Hematopoietic multipotent progenitor cell treated with erythropoietin and hydrocortisone succinate and interleukin-3 and kit ligand, for 15 days (in vitro differentiated cells): Measurements from ENCODE around the gene AXIN2.
"Not testable (repeated sequence)": the region's sequence is repeated elsewhere in the genome, so short reads cannot be mapped to it uniquely, and the experiment has no call there.

Experiments
- DNase-seq: peaks from one replicate; pipeline ENCODE4 v3.0.0-alpha.2; 2015; ENCODE audit warnings: low spot score

Gene AXIN2

DNA sequence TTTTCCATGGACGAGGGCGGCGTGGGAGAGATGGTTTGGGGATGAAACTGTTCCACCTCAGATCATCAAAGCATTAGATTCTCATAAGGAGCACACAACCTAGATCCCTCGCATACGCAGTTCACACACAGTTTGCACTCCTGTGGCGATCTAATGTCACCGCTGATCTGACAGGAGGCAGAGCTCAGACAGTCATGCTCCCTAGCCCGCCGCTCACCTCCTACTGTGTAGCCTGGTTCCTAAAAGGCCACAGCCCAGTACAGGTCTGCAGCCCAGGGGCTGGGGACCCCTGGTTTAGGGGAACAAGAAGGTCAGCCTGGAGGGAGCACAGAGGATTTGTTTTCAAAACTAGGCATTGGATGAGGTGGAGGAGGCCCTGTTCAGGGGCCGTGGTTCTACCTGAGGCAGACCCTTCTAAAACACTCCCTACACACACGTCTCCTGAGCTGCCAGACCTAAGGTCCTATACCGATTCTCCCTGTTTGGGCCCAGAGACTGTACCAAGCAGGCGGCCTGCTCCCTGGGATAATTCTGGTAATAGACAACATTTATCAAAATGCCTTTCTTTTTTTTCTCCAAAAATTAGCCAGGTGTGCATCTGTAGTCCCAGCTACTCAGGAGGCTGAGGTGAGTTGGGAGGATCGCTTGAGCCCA, 38.6 kb downstream of the AXIN2 start:
- no peak for DNase-seq

DNA sequence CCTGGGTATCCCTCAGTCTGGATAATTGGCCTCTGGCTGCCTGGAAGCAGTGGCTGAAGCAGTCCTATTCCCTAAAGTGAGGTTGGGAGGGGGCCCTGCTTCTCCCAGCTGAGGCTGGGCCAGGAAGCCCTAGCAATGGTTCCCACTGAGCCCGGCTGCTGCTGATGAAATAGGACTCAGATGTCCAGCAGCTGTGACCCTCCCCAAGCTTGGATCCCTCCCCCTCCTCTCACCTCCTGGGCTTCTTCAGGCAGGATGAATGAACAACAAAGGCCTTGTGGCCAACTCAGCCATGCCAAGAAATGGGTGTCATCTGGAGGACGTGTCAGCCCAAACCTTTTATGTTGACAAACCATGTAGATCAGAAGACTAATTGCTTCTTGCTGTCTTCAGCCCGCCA, 42.0 kb downstream of the AXIN2 start:
- no peak for DNase-seq

DNA sequence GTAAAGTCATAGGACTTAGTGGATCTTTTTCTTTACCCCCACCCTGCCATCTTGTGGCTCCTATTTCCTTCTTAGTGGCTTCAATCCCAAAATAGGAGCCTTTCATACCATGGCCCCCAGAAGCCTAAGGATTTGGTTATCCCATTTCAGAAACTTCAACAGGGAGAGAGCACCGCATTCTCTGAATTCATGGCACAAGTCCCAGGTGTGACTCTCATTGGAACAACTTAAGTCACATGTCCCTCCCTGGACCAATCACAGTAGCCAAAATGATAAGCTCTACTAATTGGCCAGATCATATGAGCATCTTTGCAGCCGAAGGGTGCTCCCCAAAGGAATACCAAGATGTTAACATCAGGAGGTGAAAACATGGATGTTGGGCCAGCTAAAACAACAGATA, 43.2 kb downstream of the AXIN2 start:
- no peak for DNase-seq

DNA sequence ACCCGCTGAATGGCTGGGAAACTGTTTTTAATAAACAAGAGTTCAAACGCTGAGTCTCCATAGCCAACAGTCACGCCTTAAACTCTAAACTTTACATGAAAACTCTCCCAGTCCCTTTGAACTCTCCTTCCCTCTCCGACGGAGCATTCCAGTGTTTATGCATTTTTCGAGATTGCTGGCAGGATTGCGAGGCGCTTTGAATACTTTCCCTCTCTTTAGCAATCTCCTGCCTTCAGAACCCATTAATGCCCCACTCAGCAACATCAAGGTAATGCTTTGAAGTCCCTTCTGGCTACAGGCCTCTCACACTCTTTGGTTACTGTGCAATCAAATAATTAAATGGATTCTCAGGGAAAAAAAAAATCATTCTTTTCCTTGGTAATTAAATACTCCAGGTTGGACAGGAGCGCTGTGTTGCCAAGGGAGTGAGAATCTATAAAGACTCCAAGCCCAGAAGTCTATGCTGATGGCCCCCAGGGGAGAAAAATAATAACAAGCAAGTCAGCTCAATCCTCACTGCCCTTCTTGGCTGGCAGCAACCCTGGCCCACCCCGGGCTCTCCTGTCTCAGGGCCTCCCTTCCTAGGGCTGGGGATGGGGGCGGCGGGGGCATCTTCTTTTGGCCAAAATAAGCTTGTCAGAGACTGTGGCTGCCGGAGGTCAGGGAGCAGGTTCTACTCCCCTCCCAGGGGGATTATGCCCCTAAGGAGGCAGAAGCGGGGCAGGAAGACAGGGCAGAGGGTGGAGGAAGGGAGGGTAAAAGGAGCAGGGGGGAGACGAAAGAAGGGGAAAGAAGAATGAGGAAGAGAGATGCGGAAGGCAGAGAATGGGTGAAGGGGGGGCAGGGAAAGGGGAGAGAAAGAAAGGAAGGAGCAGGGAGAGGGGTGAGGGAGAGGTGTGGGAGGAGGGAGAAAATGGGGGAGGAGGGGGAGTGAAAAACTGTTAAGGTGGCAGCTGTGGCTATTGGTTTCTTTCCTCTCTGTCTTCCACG, 45.2 kb downstream of the AXIN2 start:
- DNase-seq, result no peak

DNA sequence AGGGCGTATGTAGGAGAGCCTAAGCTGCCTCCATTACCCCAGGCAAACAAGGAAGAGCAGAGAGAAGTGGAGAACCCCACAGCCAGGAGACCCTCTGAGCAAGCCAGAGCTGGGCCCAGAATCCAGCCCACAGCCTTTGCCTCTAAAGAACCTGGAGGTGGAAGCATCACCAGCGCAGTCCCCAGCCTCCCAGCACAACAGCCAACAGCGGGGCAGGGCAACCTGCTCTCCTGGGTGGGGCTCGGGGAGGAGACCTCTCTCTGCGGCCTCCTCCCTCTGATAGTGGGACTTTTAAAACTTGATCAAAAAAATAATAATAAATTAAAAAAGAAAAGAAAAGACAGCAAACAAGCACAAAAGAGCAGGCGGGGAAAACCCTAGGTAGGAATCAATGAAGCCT, 45.9 kb downstream of the AXIN2 start:
- no peak for DNase-seq

DNA sequence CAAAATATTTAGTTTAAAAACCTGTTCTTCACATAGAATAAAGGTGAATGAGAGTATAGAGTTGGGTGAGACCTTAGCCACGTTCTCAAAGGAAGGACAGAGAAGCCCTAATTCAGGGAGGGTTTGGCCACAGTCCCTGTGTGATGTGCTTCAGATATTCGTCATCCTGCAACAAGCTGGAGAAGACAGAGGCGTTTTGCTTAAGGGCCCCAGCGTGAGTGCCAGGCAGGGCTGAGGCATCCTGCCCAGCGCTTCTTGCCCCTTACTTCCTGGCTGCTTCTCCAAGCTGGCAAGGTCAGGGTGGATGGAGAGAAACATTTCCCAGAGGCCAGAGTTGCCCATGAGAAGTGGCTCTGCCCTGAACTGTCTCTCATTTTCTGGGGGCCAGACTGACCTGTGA, 46.9 kb downstream of the AXIN2 start:
- no peak for DNase-seq

DNA sequence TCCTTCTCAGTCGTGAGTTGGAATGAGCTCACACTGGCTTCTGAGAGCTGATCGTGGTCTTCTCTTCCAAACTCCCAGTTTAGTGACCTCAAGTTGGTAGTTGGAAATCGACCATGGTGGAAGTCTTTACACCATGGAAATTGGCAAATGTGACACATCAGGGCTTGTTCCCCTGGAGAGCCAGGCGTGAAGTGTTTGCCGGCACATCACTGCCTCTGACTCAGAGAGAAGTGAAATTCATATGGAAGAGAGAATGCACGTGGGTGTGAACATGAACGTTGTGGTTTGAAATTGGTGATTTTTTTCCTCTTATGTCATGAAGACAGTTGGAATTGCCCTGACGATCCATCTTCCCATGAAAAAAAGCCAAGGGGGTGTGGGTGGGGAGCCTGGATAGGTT, 47.4 kb downstream of the AXIN2 start:
- DNase-seq, result no peak

DNA sequence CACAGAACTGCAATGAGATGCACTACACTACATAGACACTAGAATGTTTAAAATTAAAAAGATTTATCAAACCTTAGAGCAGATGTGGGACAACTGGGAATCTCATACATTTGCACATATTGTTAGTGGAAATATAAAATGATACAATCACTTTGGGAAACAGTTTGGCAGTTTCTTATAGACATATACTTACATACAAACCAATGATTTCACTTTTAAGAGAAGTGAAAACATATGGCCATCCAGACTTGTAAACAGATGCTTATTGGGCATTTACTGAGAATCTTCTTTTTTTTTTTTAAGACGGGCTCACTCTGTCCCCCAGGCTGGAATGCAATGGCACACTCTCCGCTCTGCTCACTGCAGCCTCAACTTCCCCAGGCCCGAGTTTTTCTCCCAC, 50.1 kb downstream of the AXIN2 start:
- DNase-seq, result no peak

DNA sequence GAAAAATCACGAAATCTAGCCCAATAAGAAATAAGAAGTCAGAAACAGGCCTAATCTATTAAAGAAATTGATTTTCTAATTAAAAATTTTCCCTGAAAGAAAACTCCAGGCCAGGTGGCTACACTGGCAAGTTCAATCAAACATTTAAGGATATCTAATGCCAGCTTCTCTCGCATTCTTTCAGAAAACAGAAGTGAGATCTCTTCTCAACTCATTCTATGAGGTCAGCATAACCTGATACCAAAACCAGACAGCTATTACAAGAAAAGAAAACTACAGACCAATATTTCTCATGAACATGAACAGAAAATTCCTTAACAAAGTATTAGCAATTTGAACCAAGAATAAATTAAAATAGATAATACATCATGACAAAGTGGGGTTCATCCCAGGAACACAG, 52.4 kb downstream of the AXIN2 start:
- DNase-seq, result no peak

DNA sequence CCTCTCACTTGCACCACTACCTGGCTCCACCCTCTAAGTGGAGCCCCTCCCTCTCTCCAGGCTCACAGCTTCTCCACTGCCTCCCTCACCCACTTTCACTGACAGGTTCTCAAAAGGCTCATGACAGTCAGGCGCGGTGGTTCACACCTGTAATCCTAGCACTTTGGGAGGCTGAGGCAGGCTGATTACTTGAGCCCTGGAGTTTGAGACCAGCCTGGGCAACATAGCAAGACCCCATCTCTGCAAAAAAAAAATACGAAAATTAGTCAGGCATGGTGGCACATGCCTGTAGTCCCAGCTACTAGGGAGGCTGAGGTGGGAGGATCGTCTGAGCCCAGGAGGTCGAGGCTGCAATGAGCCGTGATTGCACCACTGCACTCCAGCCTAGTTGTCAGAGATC, 56.8 kb downstream of the AXIN2 start:
- not testable (repeated sequence) for DNase-seq

DNA sequence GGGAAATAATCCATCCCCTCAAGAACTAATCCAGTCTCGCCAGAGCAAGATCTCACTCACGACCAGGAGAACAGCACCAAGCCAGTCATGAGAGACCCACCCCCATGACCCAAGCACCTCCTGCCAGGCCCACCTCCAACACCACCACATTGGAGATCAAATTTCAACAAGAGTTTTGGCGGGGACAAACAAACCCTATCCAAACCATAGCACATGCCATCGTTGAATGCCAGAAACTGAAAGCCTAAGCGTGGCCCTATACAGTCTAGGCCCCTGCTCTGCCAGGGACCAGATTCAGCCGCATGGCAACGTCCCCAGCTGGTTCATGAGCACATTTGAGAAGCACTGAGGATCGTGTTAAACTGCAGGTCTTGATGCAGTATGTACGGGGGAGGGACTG, 57.3 kb downstream of the AXIN2 start:
- DNase-seq, result no peak

DNA sequence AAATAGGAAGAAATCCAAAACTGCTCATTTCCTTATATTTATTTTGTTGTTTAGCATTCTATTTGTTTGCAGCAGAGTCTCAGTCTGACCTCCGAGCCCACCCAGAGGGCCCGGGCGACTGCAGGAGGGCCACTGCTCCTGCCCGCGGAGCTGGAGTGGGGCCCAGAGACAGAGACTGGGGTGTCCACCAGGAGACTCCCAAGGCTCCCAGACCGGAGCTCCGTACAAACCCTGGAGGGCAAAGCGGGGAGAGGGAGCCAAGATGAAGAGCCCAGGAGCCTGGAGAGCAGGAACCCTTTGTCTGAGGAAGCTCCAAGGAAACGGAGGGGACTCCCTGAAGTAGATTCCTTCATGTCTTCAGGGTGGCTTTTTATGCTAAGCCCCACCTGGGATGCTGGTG, 57.9 kb downstream of the AXIN2 start:
- DNase-seq, result no peak

DNA sequence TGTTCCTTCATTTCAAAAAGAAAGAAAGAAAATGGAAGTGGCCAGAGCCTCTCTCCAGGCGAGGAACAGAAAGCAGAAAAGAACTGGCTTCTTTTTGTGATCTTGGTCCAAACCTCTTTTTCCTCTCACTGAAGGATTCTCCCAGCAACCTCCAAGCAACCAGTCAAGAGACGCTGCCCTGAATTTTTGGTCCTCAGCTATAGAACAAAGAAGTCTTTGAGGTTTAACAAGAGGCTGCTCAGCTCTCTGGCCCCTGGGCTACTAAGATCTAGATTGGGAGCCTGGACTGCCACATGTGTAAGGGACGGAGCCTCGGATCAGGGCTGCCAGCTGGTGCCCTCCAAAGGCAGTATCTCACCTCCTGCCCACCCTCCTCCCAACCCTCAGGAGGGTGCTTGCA, 62.6 kb downstream of the AXIN2 start:
- DNase-seq, result no peak

DNA sequence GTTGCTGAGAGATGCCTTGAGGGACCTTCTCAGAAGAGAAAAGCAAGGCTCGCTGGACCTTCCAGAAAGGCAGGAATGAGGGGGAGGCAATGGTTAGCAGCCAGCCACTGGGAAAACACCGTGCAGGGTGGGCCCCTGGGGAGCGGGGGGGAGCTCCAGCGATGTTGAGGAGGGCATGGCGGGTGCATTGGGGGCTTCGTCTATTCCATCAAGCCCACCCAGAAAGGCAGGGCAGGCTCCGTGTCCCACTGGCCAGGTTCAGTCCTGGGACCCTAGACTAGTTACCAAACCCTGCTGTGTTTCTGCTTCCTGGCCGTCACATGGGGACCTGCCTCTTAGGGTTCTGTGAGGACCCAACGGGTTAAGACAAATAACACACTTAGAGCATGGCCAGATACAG, 64.6 kb downstream of the AXIN2 start:
- no peak for DNase-seq

DNA sequence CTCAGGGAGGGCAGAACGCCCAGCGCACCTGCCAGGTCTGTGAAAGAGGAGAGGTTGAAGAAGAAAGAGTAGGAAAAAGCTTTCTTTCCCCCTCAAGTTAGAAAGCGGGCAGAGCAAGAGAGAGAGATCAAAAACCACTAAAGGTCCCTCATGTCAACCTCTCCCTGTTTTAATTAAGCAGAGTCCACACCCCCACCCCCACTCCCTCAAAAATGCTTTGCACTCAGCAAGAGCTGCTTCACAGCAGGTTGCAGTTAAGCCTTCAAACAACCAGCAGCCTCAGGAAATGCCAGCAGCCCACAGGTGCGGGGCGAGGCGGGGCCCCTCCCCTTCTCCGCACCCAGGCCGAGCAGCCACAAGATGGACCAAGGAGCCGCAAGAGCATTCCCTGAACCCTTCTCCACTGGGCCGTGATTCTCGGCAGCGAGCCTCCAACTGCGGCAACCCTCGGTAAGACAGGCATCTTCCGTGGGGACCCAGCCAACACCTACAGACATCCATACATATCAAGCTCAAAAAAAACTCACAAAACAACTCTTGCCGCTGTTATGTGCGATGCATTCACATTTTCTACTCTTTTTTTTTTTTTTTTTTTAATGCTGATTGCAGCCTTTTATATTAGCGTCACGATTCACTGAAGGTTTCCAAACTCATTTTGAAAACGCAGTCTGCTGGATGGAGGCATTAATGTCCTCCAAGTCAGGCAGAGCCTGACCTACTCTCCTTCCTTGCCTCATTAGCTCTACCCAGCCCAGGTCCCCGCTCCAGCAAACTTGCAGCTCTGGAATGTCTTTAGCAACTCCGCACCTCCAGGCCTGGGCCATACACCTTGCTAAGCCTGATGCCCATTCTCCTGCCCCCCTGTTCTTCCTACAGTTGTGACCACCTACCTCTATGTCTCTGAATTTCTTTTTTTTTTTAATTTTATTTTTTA, 66.1 kb downstream of the AXIN2 start:
- no peak for DNase-seq

DNA sequence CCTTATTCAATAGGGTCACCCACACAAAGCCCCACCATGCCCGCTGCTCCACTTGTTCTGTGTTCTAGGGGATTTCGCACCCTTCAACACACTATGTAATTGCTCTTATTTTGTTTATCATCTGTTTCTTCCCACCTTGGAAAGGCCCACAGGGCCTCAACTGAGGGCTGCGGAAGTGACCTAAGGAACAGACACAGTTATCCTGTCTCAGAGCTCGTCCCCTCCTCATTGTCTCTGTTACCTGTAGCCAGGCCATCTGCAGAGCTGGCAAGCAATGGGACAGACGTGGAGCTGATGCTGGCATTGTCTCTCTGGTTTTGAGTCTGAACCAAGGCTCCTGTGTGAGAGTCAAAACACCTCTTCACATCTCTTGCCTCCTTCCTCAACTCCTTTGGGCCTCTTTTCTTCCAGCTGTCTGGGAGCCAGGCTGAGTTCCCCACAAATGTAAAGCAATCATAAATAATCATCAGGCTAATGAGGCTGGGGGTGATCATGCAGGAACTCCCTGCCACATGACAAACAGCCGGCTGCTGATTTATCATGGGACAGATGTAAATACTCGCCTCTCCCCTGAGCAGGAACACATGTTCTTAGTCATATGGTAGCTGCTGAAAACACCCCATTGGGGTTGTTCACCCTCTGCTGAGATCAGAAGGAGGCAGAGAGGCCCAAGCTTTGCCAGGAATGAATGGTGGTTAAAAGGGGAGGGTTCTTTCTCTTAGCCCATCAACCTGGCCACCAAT, 71.9 kb downstream of the AXIN2 start:
- DNase-seq, result no peak

DNA sequence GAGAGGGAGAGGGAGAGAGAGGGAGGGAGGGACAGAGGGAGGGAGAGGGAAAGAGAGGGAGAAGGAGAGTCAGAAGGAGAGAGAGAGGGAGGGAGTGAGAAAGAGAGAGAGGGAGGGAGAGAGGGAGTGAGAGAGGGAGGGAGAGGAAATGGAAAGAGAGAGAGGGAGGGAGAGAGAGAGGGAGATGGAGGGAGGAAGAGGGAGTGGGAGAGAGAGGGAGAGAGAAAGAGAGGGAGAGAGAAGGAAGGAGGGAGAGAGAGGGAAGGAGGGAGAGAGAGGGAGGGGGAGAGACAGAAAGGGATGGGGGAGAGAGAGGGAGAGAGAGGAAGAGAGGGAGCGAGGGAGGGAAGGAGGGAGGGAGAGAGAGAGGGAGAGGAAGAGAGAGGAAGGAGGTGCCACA, 72.8 kb downstream of the AXIN2 start:
- DNase-seq, result no peak

DNA sequence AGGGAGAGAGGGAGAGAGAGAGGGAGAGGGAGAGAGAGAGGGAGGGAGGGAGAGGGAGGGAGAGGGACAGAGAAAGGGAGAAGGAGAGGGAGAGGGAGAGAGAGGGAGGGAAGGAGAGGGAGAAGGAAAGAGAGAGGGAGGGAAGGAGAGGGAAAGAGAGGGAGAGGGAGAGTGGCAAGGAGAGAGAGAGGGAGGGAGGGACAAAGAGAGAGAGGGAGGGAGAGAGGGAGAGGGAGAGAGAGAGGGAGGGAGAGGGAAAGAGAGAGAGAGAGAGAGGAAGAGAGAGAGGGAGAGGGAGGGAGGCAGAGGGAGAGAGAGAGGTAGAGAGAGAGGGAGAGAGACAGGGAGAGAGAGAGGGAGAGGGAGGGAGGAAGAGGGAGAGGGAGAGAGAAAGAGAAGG, 73.5 kb downstream of the AXIN2 start:
- no peak for DNase-seq

DNA sequence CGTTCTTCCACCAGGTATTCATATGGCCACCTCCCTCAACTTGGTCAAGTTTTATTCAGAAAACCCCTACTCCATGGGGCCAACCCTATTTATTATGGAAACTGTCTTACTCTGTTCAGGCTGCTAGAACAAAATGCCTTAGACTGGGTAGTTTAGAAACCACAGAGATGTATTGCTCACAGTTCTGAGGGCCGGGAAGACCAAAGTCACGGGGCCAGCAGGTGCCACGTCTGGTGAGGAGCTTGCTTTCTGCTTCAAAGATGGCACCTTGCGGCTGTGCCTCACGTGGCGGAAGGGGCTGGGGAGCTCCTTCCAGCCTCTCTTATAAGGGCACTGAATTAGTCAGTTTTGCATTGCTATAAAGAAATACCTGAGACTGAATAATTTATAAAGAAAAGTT, 74.3 kb downstream of the AXIN2 start:
- no peak for DNase-seq

DNA sequence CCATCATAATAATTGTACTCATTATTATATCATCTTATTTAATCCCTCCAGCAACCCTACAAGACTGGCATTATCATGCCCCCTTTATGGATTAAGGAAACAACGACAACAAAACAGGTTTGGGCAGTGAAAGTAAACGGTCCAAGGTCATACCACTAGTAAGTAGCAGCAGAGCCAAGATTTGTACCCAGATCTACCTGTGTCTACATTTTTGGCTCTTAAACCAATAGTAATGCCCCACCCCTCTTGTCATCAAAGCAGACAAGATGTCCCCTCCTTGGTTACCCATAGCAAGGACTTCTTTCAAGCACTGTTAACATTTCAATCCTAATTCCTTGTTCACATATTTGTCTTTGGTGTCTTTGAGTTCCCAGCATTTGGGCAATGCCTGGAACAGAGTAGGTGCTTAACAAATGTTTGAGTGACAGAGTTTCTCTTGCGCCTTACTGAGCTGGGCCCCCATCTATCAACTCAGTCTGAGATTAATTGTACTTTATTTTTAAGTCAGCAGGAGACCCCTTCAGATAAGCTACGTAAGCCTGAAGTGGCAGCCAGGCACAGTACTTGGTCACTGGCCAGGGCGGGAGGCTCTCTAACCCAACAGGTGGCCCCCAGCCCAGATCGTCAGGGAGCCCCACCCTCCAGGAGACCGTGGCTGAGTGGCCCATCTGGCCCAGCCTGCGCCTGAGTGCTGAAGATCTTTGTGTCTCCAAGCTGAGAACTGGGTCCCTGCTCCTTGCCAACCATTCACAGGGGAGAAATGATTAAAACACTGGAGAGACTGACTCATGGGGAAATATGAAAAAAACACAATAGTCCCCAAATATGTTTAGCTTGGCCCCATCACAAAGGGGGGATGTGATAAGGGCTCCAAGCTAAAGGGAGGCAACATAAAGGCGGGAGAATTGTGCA, 75.8 kb downstream of the AXIN2 start:
- DNase-seq, result no peak

DNA sequence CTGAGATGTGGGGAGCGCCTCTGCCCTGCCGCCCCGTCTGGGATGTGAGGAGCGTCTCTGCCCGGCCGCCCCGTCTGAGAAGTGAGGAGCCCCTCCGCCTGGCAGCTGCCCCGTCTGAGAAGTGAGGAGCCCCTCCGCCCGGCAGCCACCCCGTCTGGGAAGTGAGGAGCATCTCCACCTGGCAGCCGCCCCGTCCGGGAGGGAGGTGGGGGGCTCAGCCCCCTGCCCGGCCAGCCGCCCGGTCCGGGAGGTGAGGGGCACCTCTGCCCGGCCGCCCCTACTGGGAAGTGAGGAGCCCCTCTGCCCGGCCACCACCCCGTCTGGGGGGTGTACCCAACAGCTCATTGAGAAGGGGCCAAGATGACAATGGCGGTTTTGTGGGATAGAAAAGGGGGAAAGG, 77.0 kb downstream of the AXIN2 start:
- DNase-seq, result not testable (repeated sequence)
